H9 (cell line): ENCODE measurements around the gene LCE3D. TPM values are rescaled to one million over a fixed set of nuclear protein-coding genes. Genes with fewer than 3 reads are reported as not detected.

Source experiments
- DNase-seq: peaks from one replicate; pipeline ENCODE4 v3.0.0-alpha.2; 2017
- H2AFZ ChIP-seq: one replicate; pipeline ENCODE4 v1.6.1; 2013; ENCODE audit warnings: mild to moderate bottlenecking, low read length, control low read depth, moderate library complexity
- H2AK5ac ChIP-seq: 2 replicates; pipeline ENCODE4 v1.6.1; 2013; ENCODE audit warnings: low read length, control low read depth, mixed read lengths; ENCODE audit not compliant: insufficient read length
- H2BK120ac ChIP-seq: one replicate; pipeline ENCODE4 v1.6.1; 2013; ENCODE audit warnings: low read depth, mild to moderate bottlenecking, low read length, control low read depth, inconsistent platforms; ENCODE audit not compliant: poor library complexity, severe bottlenecking
- H2BK12ac ChIP-seq: 2 replicates; pipeline ENCODE4 v1.6.1; 2013; ENCODE audit warnings: low read length, control low read depth, mixed read lengths, low read depth; ENCODE audit not compliant: insufficient read length
- H2BK15ac ChIP-seq: 2 replicates; pipeline ENCODE4 v1.6.1; 2013; ENCODE audit warnings: low read depth, low read length, control low read depth
- H2BK20ac ChIP-seq: one replicate; pipeline ENCODE4 v1.6.1; 2013; ENCODE audit warnings: low read depth, mild to moderate bottlenecking, low read length, control low read depth, inconsistent platforms; ENCODE audit not compliant: poor library complexity, severe bottlenecking
- H2BK5ac ChIP-seq: 2 replicates; pipeline ENCODE4 v1.6.1; 2013; ENCODE audit warnings: low read length, control low read depth, mixed read lengths; ENCODE audit not compliant: insufficient read length
- H3K14ac ChIP-seq: 2 replicates; pipeline ENCODE4 v1.6.1; 2013; ENCODE audit warnings: low read length, control low read depth; ENCODE audit not compliant: insufficient read depth
- H3K18ac ChIP-seq: 2 replicates; pipeline ENCODE4 v1.6.1; 2013; ENCODE audit warnings: low read depth, mild to moderate bottlenecking, mixed read lengths, low read length, control low read depth; ENCODE audit not compliant: insufficient read length
- H3K23ac ChIP-seq: 2 replicates; pipeline ENCODE4 v1.6.1; 2013; ENCODE audit warnings: low read length, control low read depth, mixed read lengths, low read depth; ENCODE audit not compliant: insufficient read length
- H3K23me2 ChIP-seq: 2 replicates; pipeline ENCODE4 v1.6.1; 2013; ENCODE audit warnings: low read depth, mild to moderate bottlenecking, mixed read lengths, low read length, control low read depth; ENCODE audit not compliant: insufficient read length, poor library complexity, severe bottlenecking
- H3K27ac ChIP-seq: 2 replicates; pipeline ENCODE4 v1.5.1; 2013; ENCODE audit warnings: low read length, control low read depth, mixed read lengths, low read depth; ENCODE audit not compliant: insufficient read length
- H3K27me3 ChIP-seq: 2 replicates; pipeline ENCODE4 v1.6.1; 2013; ENCODE audit warnings: low read length, control low read depth, inconsistent platforms; ENCODE audit not compliant: insufficient read depth
- H3K4ac ChIP-seq: 2 replicates; pipeline ENCODE4 v1.6.1; 2013; ENCODE audit warnings: low read depth, mild to moderate bottlenecking, control low read depth, inconsistent platforms, low read length, moderate library complexity
- H3K4me1 ChIP-seq: 2 replicates; pipeline ENCODE4 v1.6.1; 2013; ENCODE audit warnings: low read length, control low read depth, inconsistent platforms; ENCODE audit not compliant: insufficient read depth
- H3K4me2 ChIP-seq: 2 replicates; pipeline ENCODE4 v1.6.1; 2013; ENCODE audit warnings: low read length, control low read depth, mixed read lengths; ENCODE audit not compliant: insufficient read length, insufficient read depth
- H3K56ac ChIP-seq: 2 replicates; pipeline ENCODE4 v1.6.1; 2013; ENCODE audit warnings: low read depth, mild to moderate bottlenecking, mixed read lengths, low read length, control low read depth; ENCODE audit not compliant: insufficient read length
- H3K79me1 ChIP-seq: 2 replicates; pipeline ENCODE4 v1.6.1; 2013; ENCODE audit warnings: low read depth, mild to moderate bottlenecking, moderate library complexity, low read length, control low read depth, inconsistent platforms; ENCODE audit not compliant: insufficient read depth, poor library complexity, severe bottlenecking
- H3K79me2 ChIP-seq: 2 replicates; pipeline ENCODE4 v1.6.1; 2013; ENCODE audit warnings: low read length, control low read depth, inconsistent platforms; ENCODE audit not compliant: insufficient read depth
- H3K9ac ChIP-seq: 2 replicates; pipeline ENCODE4 v1.6.1; 2013; ENCODE audit warnings: low read length, control low read depth, mixed read lengths; ENCODE audit not compliant: insufficient read length; ENCODE audit errors: extremely low read depth
- H3K9me3 ChIP-seq: one replicate; pipeline ENCODE4 v1.6.1; 2013; ENCODE audit warnings: low read depth, low read length, inconsistent platforms; ENCODE audit not compliant: control insufficient read depth
- H3T11ph ChIP-seq: one replicate; pipeline ENCODE4 v1.6.1; 2013; ENCODE audit warnings: mild to moderate bottlenecking, low read length, control low read depth, inconsistent platforms
- H4K20me1 ChIP-seq: one replicate; pipeline ENCODE4 v1.6.1; 2013; ENCODE audit not compliant: control insufficient read depth, insufficient read length, insufficient read depth
- H4K5ac ChIP-seq: 2 replicates; pipeline ENCODE4 v1.6.1; 2013; ENCODE audit warnings: low read depth, mild to moderate bottlenecking, mixed read lengths, low read length, control low read depth; ENCODE audit not compliant: insufficient read length
- H4K8ac ChIP-seq: replicated peaks from 2 replicates; pipeline ENCODE4 v1.6.1; 2013; ENCODE audit warnings: low read length, control low read depth, mixed read lengths, low read depth; ENCODE audit not compliant: insufficient read length
- H4K91ac ChIP-seq: 2 replicates; pipeline ENCODE4 v1.6.1; 2013; ENCODE audit warnings: low read depth, mild to moderate bottlenecking, moderate library complexity, mixed read lengths, low read length, control low read depth; ENCODE audit not compliant: insufficient read length
- H3K27ac Mint-ChIP-seq, 3 experiments: 2 replicates in 2 of 3; 3 replicates in 1 of 3; pipeline ENCODE4 v1.8.0; 2020 to 2021; ENCODE audit warnings: mixed read lengths in 3 of 3, mild to moderate bottlenecking in 1 of 3, moderate library complexity in 1 of 3
- H3K27me3 Mint-ChIP-seq: 2 replicates; pipeline ENCODE4 v1.8.0; 2021; ENCODE audit warnings: low read depth, mild to moderate bottlenecking, moderate library complexity, mixed read lengths
- H3K36me3 Mint-ChIP-seq, 3 experiments: 2 replicates in 2 of 3; 3 replicates in 1 of 3; pipeline ENCODE4 v1.8.0; 2020 to 2021; ENCODE audit warnings: low read depth in 3 of 3, mixed read lengths in 3 of 3; ENCODE audit not compliant: insufficient read depth in 1 of 3
- H3K4me1 Mint-ChIP-seq, 2 experiments: 2 replicates each; pipeline ENCODE4 v1.8.0; 2020; ENCODE audit warnings: mixed read lengths in 2 of 2
- H3K4me3 Mint-ChIP-seq, 2 experiments: 2 replicates in 1 of 2; 3 replicates in 1 of 2; pipeline ENCODE4 v1.8.0; 2020 to 2021; ENCODE audit warnings: mild to moderate bottlenecking in 2 of 2, mixed read lengths in 2 of 2, moderate library complexity in 1 of 2
- H3K9me3 Mint-ChIP-seq, 2 experiments: 2 replicates in 1 of 2; 3 replicates in 1 of 2; pipeline ENCODE4 v1.8.0; 2020; ENCODE audit warnings: mild to moderate bottlenecking in 2 of 2, mixed read lengths in 2 of 2, moderate library complexity in 1 of 2
- CTCF ChIP-seq: fragments of 200-600 bp; sonication (generic); conservative IDR thresholded peaks from 3 replicates; pipeline ENCODE4 v1.8.0; 2021; ENCODE audit warnings: antibody characterized with exemption, mild to moderate bottlenecking
- WGBS: extraction: QIAGEN DNeasy Blood & Tissue Kit; methylation state at CpG from one replicate; pipeline ENCODE4 v1.1.7; 2013; ENCODE audit warnings: missing lambda C conversion rate, low lambda C conversion rate, mixed read lengths; ENCODE audit not compliant: insufficient read length; ENCODE audit errors: extremely low coverage; 5-methylcytosine and 5-hydroxymethylcytosine counted together
- long read RNA-seq: library from polyadenylated mRNA; unstranded; transcript quantifications from one replicate; pipeline ENCODE4 v2.0.0, GENCODE V29; 2020
- total RNA-seq: library from RNA; stranded (reverse); gene quantifications from 2 replicates; pipeline ENCODE4 v1.2.1, GENCODE V29; 2021

LCE3D gene
- total RNA-seq: not detected in 2 replicates
- long read RNA-seq: 0 reads

- no peak within 1 kb of the TSS for H2AK5ac ChIP-seq
- Mint-ChIP-seq H3K36me3 (peaks cover 0 to 22% (median 4%) of the 10 kb centered on the region in 3 experiments; a peak in 6 of 7 replicates), H3K27me3 (peaks cover 3% of the 10 kb centered on the region), H3K4me1 (no peaks in the 10 kb centered on the region), H3K9me3 (peaks cover 85 to 91% of the 10 kb centered on the region in 2 experiments), H3K27ac (no peak within 1 kb of the TSS), H3K4me3 (no peak within 1 kb of the TSS)
- no peak within 1 kb of the TSS for H4K91ac ChIP-seq
- no peak for DNase-seq
- no peak within 1 kb of the TSS for H2BK120ac ChIP-seq
- H2BK5ac ChIP-seq: no peak within 1 kb of the TSS
- WGBS: no CpG with 5 or more reads among the region's 4 CpGs
- no peaks in the 10 kb centered on the region for H3K23me2 ChIP-seq
- H4K8ac ChIP-seq: no peak within 1 kb of the TSS
- no peak within 1 kb of the TSS for H2BK15ac ChIP-seq
- H3K4me2 ChIP-seq: no peak within 1 kb of the TSS
- no peak within 1 kb of the TSS for H3K14ac ChIP-seq
- H3K4ac ChIP-seq: no peak within 1 kb of the TSS
- H2BK20ac ChIP-seq: no peak within 1 kb of the TSS
- H2BK12ac ChIP-seq: no peak within 1 kb of the TSS
- no peaks in the 10 kb centered on the region for H3K79me2 ChIP-seq
- no peaks in the 10 kb centered on the region for H3K79me1 ChIP-seq
- H3K27me3 ChIP-seq: no peaks in the 10 kb centered on the region
- no peak within 1 kb of the TSS for H3T11ph ChIP-seq
- H3K27ac ChIP-seq: no peak within 1 kb of the TSS
- H4K5ac ChIP-seq: no peak within 1 kb of the TSS
- H3K9ac ChIP-seq: no peak within 1 kb of the TSS
- no peaks in the 10 kb centered on the region for H3K4me1 ChIP-seq
- no peak within 1 kb of the TSS for H3K23ac ChIP-seq
- no peak within 1 kb of the TSS for H2AFZ ChIP-seq
- peaks cover 72% of the 10 kb centered on the region for H3K9me3 ChIP-seq
- no peak within 1 kb of the TSS for H3K56ac ChIP-seq
- no peak within 1 kb of the TSS for H3K18ac ChIP-seq
- no peaks in the 10 kb centered on the region for H4K20me1 ChIP-seq
- TF ChIP-seq CTCF: no peak
Measured at GRCh38 chr1:152580433-152580832, at the start of gene LCE3D. Gene LCE3D (minus strand): TSS chr1:152580516. CDS start chr1:152579936, 580 bp downstream.
